Gastroesophageal sphincter (tissue), 3 donors: ENCODE measurements around the gene PNLIPRP3.

Experiments
- EP300 ChIP-seq: sonication (generic); formaldehyde crosslinking; IDR thresholded peaks from one replicate; pipeline ENCODE4 v1.6.1; 2017; ENCODE audit warnings: antibody characterized with exemption, mild to moderate bottlenecking
- TF ChIP-seq, protein P1 (sequence below), 4 experiments: fragments of 200-600 bp in 2 of 4; fragments of 450-650 bp in 2 of 4; sonication (generic) in 1 of 4; IDR thresholded peaks; one replicate each; pipeline ENCODE4 v1.5.1; 2017 to 2019; ENCODE audit warnings: antibody characterized with exemption in 4 of 4, mild to moderate bottlenecking in 2 of 4, moderate library complexity in 2 of 4

DNA sequence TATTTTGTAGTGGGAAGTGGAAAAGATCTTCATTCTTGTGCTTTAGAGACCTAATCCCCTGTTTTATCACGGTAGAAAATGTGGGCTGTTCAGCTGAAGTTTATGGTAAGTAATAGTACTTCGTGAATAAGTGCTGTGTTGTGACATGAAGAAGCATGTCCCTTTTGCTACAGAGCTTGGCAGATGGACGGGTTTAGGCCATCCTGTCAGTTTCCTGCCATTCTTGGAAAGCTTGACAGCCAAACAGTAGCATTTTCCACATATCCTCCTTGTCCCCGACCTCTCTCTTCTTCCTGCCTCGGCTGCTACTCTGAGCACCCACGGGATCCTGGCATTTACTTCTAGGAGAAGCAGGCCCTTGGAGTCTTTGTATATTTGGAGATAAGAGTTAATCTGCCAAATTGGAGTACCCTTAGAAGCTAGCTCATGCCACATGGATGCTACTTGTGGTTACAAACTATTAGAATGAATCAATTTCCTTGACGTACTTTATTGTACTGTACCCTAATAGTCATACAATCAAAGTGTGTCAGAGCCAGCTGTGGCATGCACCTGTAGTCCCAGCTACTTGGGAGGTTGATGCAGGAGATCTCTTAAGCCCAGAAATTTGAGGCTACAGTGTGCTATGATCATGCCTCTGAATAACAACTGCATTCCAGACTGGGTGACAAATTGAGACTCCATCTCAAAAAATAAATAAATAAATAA lies 39.2 kb downstream of the PNLIPRP3 start:
- TF ChIP-seq, protein P1, sequence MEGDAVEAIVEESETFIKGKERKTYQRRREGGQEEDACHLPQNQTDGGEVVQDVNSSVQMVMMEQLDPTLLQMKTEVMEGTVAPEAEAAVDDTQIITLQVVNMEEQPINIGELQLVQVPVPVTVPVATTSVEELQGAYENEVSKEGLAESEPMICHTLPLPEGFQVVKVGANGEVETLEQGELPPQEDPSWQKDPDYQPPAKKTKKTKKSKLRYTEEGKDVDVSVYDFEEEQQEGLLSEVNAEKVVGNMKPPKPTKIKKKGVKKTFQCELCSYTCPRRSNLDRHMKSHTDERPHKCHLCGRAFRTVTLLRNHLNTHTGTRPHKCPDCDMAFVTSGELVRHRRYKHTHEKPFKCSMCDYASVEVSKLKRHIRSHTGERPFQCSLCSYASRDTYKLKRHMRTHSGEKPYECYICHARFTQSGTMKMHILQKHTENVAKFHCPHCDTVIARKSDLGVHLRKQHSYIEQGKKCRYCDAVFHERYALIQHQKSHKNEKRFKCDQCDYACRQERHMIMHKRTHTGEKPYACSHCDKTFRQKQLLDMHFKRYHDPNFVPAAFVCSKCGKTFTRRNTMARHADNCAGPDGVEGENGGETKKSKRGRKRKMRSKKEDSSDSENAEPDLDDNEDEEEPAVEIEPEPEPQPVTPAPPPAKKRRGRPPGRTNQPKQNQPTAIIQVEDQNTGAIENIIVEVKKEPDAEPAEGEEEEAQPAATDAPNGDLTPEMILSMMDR (IDR thresholded peaks at IDR 0.05): no peak
- no peak for TF ChIP-seq EP300
